HG03025 (cell line): ENCODE results near the gene TMEM114.

ENCODE experiments used
- ATAC-seq: cut with Tn5 transposase; IDR thresholded peaks from one replicate; pipeline ENCODE4 v1.9.1; 2021; ENCODE audit warnings: mild to moderate bottlenecking, moderate library complexity; ENCODE audit not compliant: unreplicated experiment, low FRiP score

Gene TMEM114

DNA sequence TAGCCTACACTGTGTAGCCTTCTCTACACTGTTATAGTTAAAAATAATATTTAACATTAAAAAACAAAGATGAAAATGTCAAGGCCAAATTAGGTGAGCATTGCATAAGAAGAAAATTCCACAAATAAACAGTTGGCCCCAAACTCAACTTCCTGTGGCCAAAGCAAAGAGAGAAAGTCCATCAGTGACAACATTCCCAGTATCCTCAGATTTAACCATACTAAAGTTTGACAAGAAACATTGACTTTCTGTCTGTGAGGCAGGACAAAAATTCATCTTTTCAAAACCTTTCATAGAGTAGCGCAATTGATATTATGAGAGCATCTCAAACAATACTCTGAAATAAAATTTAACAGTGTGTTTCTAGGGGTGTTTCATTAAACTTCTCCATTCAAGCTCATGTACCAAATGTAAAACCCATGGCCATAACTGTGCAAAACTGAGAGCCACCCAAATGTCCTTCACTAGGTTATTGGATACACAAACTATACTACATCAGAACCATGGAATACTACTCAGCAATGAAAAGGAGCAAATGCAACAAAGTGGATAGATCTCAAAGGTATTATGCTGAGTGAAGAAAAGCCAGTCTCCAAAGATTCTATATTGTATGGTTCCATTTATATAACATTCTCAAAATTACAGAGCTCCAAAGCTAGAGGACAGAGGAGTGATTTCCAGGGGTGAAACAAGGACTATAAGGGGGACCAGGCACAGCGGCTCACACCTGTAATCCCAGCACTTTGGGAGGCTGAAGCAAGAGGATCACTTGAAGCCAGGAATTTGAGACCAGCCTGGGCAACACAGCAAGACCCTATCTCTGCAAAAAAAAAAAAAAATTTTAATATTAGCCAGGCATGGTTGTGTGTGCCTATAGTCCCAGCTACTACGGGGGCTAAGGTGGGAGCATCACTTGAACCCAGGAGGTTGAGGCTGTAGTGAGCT is 38.7 kb downstream of the TMEM114 start:
- no peak for ATAC-seq

DNA sequence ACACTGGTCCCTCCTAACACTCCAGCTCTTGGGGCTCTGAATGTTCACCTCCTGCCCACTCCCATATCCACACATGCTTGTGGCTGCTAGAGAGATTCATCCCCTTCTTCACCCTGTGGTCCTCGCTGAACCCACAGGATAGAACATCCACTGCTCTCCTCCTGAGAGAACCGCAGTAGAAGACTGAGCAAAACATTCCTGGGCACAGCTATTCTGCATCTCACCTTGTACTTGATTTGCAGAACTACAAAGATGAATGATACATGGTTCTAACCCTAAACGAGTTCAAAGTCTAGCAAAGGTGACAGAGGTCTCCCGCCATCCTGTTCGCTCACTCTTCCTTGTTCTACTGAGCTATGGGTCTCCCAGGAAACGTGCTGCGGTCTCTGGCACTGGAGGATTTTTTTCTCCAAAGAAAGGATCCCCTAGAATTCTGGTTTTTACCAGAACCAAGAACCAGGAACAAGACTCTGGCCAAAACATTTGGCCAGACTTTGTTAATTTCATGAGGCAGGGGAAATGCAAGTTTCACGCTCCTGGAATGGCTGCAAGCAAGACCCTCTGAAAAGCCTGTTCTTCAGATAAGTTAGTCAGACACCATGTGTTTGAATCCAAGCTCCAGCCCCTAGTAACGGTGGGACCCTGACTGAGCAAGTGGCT is 39.5 kb downstream of the TMEM114 start:
- no peak for ATAC-seq

DNA sequence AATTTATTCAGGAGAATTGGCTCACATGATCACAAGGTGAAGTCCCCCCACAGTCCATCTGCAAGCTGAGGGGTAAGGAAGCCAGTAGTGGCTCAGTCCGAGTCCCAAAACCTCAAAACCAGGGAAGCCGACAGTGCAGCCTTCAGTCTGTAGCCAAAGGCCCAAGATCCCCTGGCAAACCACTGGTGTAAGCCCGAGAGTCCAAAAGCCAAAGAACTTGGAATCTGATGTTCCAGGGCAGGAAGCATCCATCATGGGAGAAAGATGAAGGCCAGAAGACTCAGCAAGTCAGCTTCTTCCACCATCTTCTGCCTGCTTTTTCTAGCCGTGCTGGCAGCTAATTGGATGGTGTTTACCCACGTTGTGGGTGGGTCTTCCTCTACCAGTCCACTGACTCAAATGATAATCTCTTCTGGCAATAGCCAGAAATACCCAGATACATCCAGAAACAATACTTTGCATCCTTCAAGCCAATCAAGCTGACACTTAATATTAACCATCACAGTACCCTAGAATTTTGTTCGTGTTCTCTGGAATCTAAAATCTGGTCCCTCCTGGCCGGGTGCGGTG is 40.4 kb downstream of the TMEM114 start:
- ATAC-seq = no peak

DNA sequence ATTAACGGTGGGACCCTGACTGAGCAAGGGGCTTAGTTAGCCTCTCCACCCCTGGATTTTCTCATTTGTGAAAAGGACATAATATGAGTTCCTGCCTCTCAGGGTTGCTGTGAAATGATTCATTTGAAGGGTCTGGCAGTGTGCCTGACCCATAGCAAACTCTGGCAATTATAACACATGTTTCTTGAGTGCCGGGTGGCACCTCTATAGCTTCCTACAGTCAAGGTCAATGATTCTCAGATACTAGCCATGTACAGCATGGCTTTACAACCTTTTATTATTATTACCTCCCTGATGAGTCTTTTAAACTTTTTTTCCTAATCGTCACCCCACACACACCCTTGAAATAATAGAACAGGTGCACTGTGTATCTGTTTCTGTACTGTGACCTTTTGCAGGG is 42.1 kb downstream of the TMEM114 start:
- ATAC-seq = no peak

DNA sequence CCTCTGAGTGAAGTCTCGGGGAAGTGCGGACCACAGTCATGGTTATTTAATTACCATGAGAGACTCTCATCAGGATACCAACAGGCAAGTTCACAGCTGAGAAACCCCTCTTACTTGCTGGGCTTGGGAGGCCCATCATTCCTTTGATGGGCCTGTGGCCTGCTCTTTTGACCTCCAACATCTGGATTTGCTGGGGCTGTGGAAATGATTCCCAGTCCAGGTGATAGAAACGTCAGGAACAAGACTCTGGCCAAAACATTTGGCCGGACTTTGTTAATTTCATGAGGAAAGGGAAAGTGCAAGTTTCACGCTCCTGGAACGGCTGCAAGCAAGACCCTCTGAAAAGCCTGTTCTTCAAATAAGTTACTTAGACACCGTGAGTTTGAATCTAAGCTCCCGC is 42.5 kb downstream of the TMEM114 start:
- no peak for ATAC-seq

DNA sequence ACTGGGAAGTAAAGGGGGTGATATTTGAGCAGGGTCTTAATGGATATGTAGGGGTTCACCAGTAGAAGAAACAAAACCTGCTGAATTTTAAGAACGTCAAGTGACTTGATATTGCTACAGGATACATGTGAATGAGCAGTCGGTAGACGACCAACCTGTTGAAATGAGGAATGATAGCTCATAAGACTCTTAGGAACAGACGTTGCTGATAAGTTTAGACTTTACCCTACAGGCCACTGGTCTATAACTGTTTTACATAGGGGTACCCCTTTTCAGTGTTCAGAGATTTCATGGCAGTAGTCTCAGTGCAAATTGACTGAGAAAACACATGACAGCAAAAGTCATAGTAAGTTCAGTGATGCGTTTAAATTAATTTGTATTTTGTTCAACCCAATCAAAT is 45.9 kb downstream of the TMEM114 start:
- no peak for ATAC-seq

DNA sequence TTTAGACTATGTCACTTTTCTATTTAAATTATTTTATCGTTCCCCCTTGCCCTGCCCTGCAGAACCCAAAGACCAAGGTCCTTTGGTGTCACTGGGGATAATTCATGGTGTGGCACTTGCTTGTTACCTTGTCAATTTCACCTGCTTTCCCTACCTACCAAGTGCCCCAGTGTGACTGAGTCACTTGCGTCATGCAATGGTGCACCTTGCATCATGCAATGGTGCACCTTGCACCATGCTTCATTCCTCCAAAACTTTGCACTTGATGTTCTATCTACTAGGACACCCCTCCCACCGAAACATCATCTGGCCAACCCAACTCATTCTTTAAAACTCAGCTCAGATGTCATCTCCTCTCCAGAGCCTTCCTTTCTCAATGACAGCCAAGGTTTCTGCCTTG is 47.1 kb downstream of the TMEM114 start:
- no peak for ATAC-seq

DNA sequence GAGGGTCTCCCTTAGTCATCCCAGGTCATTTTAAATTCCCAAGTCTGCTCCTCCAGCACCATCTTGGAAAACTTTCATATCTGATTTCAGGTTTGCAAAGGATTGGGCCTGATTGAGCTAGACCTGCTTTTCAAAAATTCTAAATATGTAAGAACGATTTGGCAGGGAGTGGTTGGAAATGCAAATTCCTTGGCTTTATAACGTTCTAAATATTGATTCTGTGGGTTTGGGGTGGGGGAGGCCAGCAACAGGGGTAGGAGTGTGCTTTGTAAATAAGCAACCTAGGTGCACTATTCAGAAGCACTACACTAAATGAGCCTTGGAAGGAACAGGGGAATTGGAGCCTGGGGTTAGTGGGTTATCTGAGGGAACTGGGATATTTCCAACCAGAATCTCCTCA is 47.9 kb downstream of the TMEM114 start:
- ATAC-seq = no peak

DNA sequence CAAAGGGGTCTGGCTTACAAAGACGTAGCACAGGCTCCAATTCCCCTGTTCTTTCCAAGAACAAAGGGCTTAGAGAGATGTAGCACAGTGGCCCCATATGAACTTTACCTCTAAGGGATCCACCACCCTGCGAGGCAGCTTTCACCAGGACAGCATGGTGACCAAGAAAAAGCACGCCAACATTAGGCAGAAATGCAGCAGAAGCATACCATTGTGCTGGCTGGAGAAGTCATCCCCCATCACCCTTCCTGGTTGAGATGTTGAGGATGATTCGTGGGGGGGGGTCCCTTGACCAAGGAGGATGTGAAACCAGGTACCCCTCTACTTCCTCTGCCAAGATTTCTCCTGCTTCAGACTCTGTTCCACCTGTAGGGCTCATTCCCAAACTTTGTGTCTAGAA is 48.4 kb downstream of the TMEM114 start:
- ATAC-seq = no peak

DNA sequence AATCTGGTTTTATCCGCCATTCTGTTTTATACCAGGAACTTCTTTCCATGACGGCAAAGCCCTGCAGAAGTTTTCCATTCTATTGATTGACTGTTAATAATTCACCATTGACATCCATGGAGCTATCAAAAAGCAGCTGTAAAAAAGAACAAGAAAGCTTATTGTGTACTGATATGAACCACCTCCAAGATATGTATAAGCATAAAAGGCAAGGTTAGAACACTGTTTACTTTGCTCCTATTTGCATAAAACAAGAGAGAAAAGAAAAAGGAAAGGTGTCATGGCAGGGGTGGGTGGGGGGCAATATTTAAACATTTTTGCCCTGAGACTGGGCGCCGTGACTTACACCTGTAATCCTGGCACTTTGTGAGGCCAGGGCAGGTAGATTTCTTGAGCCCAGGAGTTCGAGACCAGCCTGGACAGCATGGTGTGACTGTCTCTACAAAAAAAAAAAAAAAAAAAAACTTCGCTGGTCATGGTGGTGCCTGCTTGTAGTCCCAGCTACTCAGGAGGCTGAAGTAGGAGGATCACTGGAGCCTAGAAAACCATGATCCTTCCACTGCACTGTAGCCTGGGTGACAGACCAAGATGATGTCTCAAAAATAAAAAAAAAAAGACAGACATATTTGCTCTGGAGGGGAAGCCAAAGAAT is 52.5 kb downstream of the TMEM114 start:
- no peak for ATAC-seq

DNA sequence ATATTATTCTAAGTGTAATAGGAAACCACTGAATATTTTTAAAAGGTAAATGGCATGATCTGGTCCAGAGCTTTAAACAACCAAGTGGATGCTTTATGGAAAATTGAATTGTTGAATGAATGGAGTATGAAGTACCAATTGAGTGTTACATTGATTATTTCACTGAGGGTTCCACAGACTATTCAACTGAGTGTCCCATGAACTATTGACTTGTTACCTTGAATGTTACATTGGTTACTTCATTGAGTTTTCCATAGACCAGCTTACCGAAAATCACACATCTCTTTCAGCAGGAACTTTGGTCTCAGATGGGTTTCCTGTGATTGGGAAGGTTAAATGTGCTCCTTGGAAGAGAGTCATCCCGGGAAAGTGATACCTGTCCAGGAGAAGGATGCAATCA is 56.8 kb downstream of the TMEM114 start:
- ATAC-seq = no peak

DNA sequence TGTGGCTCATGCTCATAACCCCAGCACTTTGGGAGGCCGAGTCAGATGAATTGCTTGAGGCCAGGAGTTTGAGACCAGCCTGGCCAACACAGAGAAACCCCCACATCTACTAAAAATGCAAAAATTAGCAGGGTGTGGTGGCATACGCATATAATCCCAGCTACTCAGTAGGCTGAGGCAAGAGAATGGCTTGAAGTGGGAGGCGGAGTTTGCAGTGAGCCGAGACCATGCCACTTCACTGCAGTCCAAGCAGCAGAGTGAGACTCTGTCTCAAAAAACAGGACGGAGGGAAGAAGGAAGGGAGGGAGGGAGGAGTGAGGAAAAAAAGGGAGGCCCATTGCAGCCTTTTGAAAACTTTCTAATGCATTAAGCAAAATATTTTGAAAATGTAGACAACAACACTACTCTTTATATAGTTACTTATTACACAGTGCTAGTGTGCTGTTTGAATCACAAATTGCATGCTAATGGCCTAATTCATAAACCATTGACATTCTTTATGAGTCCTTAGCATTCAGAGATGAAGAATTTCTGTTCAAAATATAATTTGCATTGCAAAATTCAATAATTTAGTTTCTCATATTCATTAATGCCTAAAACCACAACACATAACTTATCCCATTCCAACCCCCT is 59.4 kb downstream of the TMEM114 start:
- no peak for ATAC-seq

DNA sequence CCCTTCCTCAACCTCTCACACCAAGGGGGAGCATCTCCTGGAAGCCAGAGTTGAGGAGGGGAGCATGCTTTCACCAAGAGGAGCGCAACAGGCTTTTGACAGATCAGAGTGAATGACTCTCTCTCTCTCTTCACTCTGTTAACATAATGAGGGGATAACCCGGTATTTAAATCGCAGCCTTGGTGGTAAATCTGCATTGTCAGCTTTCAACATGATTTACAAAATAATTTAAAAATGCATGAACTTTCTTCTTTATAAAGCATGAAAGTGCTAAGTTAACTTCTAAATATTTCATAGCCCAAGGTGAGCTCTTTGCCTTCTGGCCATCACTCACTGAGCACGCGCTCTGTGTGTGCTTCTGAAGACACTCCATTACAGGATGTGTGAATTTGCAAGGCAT is 61.8 kb downstream of the TMEM114 start:
- no peak for ATAC-seq

DNA sequence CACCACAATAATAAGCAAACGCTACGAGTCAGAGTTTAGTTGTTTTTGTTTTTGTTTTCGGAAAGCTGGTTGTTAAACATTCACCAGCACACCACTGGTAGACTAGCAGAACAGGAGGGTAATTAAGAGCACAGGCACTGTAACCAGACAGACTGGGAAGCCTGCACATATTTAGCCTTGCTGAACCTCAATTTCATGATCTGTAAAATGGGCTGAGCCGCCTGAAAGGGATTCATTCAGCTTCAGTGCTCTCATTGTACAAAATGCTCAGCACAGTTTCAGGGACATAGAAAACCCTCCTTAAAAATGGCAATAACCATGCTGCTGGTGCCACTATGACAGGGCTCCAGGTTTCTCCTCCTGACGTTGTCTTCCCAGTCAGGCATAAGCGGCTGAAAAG is 66.4 kb downstream of the TMEM114 start:
- ATAC-seq = no peak

DNA sequence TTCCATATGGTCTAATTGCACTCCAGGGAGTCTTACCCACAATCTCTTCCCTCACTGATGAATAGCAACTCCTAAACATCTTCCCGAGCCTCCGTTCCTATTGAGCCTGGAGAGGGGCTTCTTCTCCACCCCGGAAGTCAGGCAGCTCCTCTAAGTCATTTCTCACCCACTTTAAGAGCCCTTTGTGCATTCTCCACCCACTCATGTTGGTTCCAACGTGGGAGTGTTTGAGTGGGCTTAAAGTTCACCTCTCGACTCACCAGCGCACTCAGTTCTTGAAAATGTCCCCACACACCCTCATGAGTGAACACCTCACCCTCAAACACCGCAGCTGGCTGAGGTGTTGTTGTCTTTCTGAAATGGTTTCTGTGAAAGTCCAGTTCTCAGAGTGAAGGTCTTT is 67.6 kb downstream of the TMEM114 start:
- no peak for ATAC-seq

DNA sequence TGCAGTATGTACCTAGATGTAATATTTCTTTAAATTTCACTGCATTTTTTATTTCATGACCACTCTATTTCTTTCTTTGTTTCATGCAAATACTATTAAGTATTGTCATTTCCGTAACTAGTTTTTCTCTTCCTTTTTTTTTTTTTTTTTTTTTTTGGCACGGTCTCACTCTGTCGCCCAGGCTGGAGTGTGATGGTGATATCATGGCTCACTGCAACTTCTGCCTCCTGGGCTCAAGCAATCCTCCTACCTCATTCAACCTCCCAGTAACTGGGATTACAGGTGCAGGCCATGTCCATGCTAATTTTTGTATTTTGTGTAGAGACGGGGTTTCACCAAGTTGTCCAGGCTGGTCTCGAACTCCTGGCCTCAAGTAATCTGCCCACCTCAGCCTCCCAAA is 70.7 kb downstream of the TMEM114 start:
- no peak for ATAC-seq
